Measurements from ENCODE around the gene KCNIP4.

The KCNIP4 gene

GRCh38 chr4:21202959-21203358, 745.6 kb downstream of the KCNIP4 start:
- H3K4me3 ChIP-seq (ENCODE audit: low read depth, low read length): no peak overlapping the region
- no peak for DNase-seq (ENCODE audit: low read depth)
- no peak for TF ChIP-seq CTCF (conservative IDR thresholded peaks at IDR 0.05; ENCODE audit: low read depth, low read length)

GRCh38 chr4:21198683-21199082, 749.9 kb downstream of the KCNIP4 start:
- no peak for DNase-seq (ENCODE audit: low read depth)
- no peak for TF ChIP-seq CTCF (conservative IDR thresholded peaks at IDR 0.05; ENCODE audit: low read depth, low read length)
- H3K4me3 ChIP-seq (ENCODE audit: low read depth, low read length): no peak overlapping the region

GRCh38 chr4:21195682-21196081, 752.9 kb downstream of the KCNIP4 start:
- no peak for DNase-seq (ENCODE audit: low read depth)
- no peak overlapping the region for H3K4me3 ChIP-seq (ENCODE audit: low read depth, low read length)
- no peak for TF ChIP-seq CTCF (conservative IDR thresholded peaks at IDR 0.05; ENCODE audit: low read depth, low read length)

- H3K4me3 ChIP-seq (ENCODE audit: low read depth, low read length): no peak overlapping the region
- no peak for TF ChIP-seq CTCF (conservative IDR thresholded peaks at IDR 0.05; ENCODE audit: low read depth, low read length)
- DNase-seq (ENCODE audit: low read depth): no peak
Measured at GRCh38 chr4:21192367-21192766, 756.2 kb downstream of the KCNIP4 start.

GRCh38 chr4:21191317-21191716, 757.3 kb downstream of the KCNIP4 start:
- H3K4me3 ChIP-seq (ENCODE audit: low read depth, low read length): no peak overlapping the region
- DNase-seq (ENCODE audit: low read depth): no peak
- no peak for TF ChIP-seq CTCF (conservative IDR thresholded peaks at IDR 0.05; ENCODE audit: low read depth, low read length)

GRCh38 chr4:21184788-21185187, 763.8 kb downstream of the KCNIP4 start:
- no peak for TF ChIP-seq CTCF (conservative IDR thresholded peaks at IDR 0.05; ENCODE audit: low read depth, low read length)
- no peak for DNase-seq (ENCODE audit: low read depth)

GRCh38 chr4:21181716-21182115, 766.9 kb downstream of the KCNIP4 start:
- H3K4me3 ChIP-seq (ENCODE audit: low read depth, low read length): no peak overlapping the region
- DNase-seq (ENCODE audit: low read depth): peak; percentile 12
- no peak for TF ChIP-seq CTCF (conservative IDR thresholded peaks at IDR 0.05; ENCODE audit: low read depth, low read length)

More at GRCh38 chr4:21184788-21185187, 763.8 kb downstream of the KCNIP4 start:
- H3K4me3 ChIP-seq (ENCODE audit: low read depth, low read length): no peak overlapping the region

All from choroid plexus epithelial cell (primary cell).